Measurements from ENCODE around the gene CDH1.
A peak's percentile ranks its signal among the peaks of the same experiment; 100 is the strongest.
"Not testable (repeated sequence)": the region's sequence is repeated elsewhere in the genome, so short reads cannot be mapped to it uniquely, and the experiment has no call there.

CDH1 gene

DNA sequence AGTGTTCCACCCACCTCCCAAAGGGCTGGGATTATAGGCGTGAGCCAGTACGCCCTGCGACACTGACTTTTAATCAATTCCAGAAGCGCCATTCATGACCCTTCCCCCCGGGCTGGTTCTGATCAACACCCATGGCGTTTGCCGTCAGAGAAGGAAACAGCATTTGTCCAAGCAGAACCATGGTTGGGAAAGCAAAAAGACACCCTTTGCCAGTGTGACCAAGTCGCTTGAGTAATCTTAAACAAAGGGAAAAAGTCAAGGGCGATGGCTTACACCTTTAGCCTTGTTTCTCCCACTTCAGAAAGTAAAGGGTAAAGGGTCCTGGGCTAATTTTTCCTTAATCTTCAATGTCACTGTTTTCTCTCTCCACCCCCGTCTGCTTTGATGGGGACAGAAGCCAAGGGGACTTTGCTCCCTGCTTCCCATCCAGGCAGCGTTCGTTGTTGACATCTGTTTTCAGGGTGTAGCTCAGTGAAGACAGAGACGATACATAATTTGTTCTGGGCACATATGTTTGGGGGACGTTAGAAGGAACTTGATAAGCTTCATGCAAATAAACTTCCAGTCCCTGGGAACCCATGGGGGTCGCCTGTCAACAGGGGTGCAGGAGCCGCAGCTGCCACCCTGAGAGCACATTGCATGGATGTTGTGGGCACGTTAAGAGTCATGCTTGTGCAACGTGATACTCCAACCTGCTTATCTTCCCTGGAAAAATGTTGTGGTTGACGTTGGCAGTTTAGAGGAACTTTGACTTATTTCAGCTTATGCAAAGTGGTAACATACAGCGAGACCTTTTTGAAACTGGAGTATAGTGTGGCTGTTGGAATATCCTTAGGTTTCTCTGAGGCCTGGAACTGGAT lies 55.6 kb downstream of the CDH1 start:
- no peak for DNase-seq

GRCh38 chr16:68793401-68793857 lies 56.3 kb downstream of the CDH1 start:
- DNase-seq, result no peak

GRCh38 chr16:68798398-68798797 lies 61.3 kb downstream of the CDH1 start:
- DNase-seq, result no peak

GRCh38 chr16:68800257-68800875 lies 63.3 kb downstream of the CDH1 start:
- DNase-seq, result no peak

DNA sequence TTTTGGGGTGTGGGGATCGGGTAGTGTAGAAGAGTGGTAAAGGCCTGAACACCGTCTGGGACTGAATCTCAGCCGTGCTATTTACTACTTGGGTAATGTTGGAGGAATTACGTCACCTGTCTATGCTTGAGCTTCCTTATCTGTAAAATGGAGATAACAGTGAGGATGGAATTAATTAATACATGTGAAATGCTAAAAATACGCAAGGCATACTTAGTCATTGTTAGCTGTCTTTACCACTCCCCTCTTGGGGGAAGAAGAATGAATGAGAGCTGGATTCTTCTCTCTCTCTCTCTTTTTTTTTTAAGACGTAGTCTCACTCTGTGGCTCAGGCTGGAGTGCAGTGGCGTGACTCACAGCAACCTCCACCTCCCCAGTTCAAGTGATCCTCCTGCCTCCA lies 65.1 kb downstream of the CDH1 start:
- no peak for DNase-seq

- no peak for DNase-seq
These were observed 69.3 kb downstream of the CDH1 start for GRCh38 chr16:68806422-68806821.

DNA sequence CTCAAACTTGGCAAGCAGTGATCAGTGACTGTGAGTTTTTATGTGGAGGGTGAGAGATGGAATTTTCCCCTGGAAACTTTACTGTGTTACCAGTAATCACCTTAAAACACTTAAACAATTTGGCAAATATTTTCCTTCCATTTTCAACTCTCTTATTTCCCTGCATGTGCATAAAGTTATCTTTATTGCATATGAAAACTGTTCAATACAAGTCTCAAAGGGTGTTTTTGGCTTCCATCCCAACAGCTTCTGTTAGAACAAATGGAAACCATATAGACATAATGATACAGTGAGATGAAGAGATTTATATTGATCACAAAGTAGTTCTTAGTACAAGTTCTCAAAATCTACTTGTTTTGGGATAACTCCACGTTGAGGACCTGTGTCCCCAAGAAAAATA lies 69.9 kb downstream of the CDH1 start:
- DNase-seq, result no peak

DNA sequence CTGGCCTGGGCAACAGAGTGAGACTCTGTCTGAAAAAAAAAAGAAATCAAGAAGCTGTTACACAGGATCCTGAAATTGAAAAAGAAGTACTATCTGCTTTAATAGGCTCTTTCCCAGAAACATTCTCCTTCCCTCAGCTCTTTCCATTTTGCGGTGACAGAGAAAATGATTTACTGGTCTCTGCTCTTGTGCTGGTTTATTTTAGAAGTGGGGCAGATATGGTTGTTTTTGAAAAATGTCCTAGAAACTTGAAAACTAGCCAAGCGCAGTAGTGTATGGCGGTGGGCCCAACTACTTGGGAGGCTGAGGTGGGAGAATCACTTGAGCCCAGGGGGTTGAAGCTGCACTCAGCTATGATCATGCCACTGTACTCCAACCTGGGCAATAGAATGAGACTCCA lies 77.4 kb downstream of the CDH1 start:
- DNase-seq, result no peak

GRCh38 chr16:68823401-68824135 lies 86.5 kb downstream of the CDH1 start:
- no peak for DNase-seq

GRCh38 chr16:68825427-68825826 lies 88.3 kb downstream of the CDH1 start:
- DNase-seq, result no peak

GRCh38 chr16:68826652-68827051 lies 89.6 kb downstream of the CDH1 start:
- no peak for DNase-seq

- DNase-seq, result no peak
These were observed 96.2 kb downstream of the CDH1 start for GRCh38 chr16:68833251-68833650.

DNA sequence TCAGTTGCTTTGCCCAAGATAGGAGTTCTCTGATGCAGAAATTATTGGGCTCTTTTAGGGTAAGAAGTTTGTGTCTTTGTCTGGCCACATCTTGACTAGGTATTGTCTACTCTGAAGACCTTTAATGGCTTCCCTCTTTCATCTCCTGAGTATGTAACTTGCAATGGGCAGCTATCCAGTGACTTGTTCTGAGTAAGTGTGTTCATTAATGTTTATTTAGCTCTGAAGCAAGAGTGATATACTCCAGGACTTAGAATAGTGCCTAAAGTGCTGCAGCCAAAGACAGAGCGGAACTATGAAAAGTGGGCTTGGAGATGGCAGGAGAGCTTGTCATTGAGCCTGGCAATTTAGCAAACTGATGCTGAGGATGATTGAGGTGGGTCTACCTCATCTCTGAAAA lies 97.5 kb downstream of the CDH1 start:
- no peak for DNase-seq

DNA sequence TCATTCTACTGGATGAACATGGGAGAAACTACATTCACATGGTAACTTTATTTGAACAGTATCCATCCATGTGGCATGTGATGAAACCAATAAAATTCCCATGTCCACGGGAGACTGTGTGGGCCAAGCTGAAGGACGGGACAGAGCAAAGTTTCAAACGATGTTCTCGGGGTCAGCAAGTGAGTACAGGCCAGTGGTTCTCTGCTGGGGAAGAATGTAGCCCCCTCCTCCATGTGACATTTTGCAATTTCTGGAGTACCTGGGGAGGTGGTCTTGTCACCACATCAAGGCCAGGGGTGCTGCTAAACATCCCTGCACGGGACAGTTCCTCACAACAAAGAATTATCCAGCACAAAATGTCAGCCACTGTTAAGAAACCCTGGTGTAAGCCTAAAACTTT lies 98.9 kb downstream of the CDH1 start:
- DNase-seq, result no peak

DNA sequence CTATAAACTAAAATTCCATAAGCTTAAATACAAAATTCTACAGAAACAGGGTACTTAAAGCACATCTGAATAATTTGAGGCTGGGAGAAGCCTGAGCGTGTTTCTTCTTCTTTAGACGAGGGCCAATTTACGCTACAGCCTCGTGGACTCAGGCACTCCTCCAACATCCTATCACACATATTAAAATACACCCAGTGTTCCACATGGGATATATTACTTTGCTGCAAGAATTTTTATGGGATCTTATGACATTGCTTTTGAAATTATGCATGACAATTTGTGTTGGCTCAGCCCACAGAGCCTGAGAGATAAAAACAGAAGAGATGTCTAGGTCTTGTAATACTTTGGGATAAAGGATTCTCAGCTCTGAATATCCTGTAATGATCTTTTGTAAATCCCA lies 102.7 kb downstream of the CDH1 start:
- DNase-seq, result no peak

DNA sequence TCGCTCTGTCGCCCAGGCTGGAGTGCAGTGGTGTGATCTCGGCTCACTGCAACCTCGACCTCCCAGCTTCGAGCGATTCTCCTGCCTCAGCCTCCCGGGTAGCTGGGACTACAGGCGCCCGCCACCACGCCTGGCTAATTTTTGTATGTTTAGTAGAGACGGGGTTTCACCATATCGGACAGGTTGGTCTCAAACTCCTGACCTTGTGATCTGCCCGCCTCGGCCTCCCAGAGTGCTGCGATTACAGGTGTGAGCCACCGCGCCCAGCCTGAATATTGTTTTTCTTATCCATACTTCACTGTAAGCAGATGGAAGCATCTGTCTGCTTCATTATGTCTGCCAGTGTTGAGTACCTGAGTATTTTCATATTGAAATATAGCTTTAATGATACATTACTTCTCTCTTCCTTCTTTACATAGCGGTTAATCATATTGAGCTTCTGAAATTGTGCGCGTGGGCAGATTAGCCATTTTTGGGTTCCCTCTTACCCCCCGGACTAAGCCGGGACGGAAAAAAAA lies 105.9 kb downstream of the CDH1 start:
- not testable (repeated sequence) for DNase-seq

- DNase-seq, result peak; percentile 20 to 51
These were observed 106.6 kb downstream of the CDH1 start, which contains the start of gene TANGO6 for GRCh38 chr16:68843482-68844210. Gene TANGO6 (plus strand): TSS chr16:68843531. CDS start chr16:68843618, 87 bp downstream.

DNA sequence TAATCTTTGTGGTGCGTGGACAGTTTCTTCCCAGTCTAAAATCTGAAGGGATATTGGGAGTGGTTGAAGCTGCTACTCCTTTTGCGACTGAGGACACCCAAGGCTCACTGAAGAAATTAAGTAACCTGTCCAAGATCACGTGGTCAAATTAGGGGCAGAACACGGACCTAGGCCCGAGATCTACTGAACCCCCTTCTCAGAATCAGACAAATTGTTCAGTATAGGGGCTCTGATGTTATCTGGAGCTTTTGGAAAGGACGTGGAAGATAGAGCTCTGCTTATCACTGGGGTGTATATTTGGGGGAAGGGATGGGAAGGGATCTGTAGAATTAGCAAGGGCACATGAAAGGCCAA lies 107.1 kb downstream of the CDH1 start:
- no peak for DNase-seq

GRCh38 chr16:68848786-68849185 lies 111.7 kb downstream of the CDH1 start:
- DNase-seq, result no peak

DNA sequence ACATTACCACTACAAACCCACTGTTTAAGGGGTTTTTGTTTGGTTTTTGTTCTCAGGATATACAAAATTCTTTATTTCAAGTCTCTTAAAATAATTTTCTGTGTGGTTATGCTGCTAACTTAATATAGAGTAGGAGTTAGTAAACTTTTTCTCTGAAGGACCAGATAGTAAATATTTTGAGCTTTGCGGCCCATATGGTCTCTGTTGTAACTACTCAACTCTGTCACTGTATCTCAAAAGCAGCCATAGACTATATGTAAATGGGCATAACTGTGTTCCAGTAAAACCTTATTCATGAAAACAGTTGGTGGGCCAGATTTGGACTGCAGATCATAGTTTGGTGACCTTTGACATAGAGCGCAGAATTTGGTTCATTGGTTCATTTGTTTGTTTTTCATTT lies 113.4 kb downstream of the CDH1 start:
- no peak for DNase-seq

DNA sequence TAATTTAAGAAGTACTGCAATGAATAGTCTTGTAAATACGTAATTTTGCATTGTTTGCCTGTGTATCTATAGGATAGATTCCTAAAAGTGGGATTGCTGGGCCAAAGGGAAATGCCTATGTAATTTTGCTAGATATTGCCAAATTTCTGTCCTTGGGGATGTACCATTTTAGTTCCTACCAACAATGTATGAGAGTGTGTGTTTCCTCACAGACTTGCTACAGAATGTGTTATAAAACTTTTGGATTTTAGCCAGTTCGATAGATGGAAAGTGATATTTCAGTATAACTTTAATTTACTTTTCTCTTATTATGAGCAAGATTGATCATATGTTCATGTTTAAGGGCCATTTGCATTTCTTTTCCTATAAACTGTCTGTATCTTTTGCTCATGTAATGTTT lies 114.5 kb downstream of the CDH1 start:
- no peak for DNase-seq

DNA sequence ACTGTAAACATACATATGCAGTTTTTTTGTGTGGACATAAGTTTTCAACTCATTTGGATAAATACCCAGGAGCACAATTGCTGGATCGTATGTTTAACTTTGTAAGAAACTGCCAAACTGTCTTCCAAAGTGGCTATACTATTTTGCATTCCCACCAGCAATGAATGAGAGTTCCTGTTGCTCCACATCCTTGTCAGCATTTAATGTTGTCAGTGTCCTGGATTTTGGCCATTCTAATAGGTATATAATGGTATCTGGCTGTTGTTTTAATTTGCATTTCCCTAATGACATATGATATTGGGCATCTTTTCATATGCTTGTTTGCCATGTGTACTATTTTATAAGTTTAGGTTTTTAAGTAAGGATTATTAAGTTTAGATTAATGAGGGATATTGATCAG lies 120.4 kb downstream of the CDH1 start:
- DNase-seq, result no peak

- no peak for DNase-seq
These were observed 122.7 kb downstream of the CDH1 start for GRCh38 chr16:68859828-68860227.

Data from cerebellar nuclear complex (tissue), 1 donor.